ENCODE results near the gene PTPRA. TPM values are rescaled to one million over a fixed set of nuclear protein-coding genes. Genes with fewer than 3 reads are reported as not detected.
"Not testable (repeated sequence)": the region's sequence is repeated elsewhere in the genome, so short reads cannot be mapped to it uniquely, and the experiment has no call there.

PTPRA gene
- total RNA-seq, 1 experiment from 2014 or later: 47.2 TPM

DNA sequence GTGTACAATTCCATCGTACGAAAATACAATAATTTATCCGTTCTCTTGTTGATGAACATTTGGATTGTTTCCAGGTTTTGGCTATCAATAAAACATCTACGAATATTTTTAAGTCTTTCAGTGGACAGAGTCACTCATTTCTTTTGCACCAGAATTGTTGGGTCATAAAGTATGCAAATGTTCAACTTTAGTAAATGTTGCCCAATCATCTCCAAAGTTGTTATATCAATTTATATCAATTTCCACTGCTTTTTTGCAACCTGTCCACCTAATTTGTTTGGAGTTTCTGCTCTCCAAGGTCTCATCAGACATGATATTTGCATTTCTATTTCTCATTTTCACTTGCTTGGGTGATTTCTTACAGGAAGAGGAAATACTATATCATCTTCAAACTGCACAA lies 46.6 kb upstream of the PTPRA start:
- POLR2A ChIA-PET: no interaction called here
- Mint-ChIP-seq H3K4me1 (peaks cover 2% of the 10 kb centered on the region), H3K27me3 (ENCODE audit: low read depth) (peaks cover 50% of the 10 kb centered on the region), H3K9me3 (no peaks in the 10 kb centered on the region), H3K27ac (no peak overlapping the region), H3K4me3 (no peak overlapping the region), H3K36me3 (no peaks in the 10 kb centered on the region)
- CTCF ChIA-PET: interaction anchor here (0.6 kb wide), 1 partner anchor 289 kb away, joined by 4 read pairs; no protein-coding TSS in a partner anchor
- DNase-seq (ENCODE audit: low spot score) (no peak), ATAC-seq (no peak)
- no peak for TF ChIP-seq ETV6 (CRISPR knock-in tag; IDR thresholded peaks at IDR 0.05)
- TF ChIP-seq ZNF219 (CRISPR knock-in tag; IDR thresholded peaks at IDR 0.05; ENCODE audit: borderline replicate concordance): no peak

- DNase-seq (ENCODE audit: low spot score): no peak
- TF ChIP-seq NFE2L1 (CRISPR knock-in tag; IDR thresholded peaks at IDR 0.05): no peak
- TF ChIP-seq SP1 (CRISPR knock-in tag; conservative IDR thresholded peaks at IDR 0.05): no peak
- CTCF ChIA-PET: no interaction called here
- no peak for ATAC-seq
- POLR2A ChIA-PET: interaction anchor here (0.6 kb wide), 1 partner anchor 41 kb away, joined by 5 read pairs; no protein-coding TSS in a partner anchor
- Mint-ChIP-seq H3K27ac (no peak overlapping the region), H3K4me3 (no peak overlapping the region), H3K4me1 (no peaks in the 10 kb centered on the region), H3K9me3 (no peaks in the 10 kb centered on the region), H3K27me3 (ENCODE audit: low read depth) (peaks cover 43% of the 10 kb centered on the region), H3K36me3 (no peaks in the 10 kb centered on the region)
Measured at GRCh38 chr20:2829376-2829775, 43.9 kb upstream of the PTPRA start.

DNA sequence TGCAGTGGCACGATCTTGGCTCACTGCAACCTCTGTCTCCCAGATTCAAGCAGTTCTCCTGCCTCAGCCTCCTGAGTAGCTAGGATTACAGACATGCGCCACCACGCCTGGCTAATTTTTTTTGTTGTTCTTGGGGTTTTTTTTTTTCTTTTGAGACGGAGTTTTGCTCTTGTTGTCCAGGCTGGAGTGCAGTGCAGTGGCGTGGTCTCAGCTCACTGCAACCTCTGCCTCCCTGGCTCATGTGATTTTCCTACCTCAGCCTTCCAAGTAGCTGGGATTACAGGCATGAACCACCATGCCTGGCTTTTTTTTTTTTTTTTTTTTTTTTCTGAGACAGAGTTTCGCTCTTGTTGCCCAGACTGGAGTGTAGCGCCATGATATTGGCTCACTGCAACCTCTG lies 42.1 kb upstream of the PTPRA start:
- ChIA-PET POLR2A (interaction anchor here (0.7 kb wide), 2 partner anchors 21 to 51 kb away, joined by 3 to 4 read pairs; no protein-coding TSS in a partner anchor), CTCF (interaction anchor here (0.6 to 1.1 kb wide), 2 partner anchors 34 to 76 kb away, joined by 3 read pairs; no protein-coding TSS in a partner anchor)
- peaks cover 37% of the 10 kb centered on the region for H3K27me3 Mint-ChIP-seq (ENCODE audit: low read depth)
- H3K4me3 Mint-ChIP-seq; H3K36me3 Mint-ChIP-seq; ATAC-seq; H3K9me3 Mint-ChIP-seq; H3K27ac Mint-ChIP-seq; DNase-seq (ENCODE audit: low spot score); H3K4me1 Mint-ChIP-seq: not testable (repeated sequence)

- DNase-seq (ENCODE audit: low spot score): no peak
- POLR2A ChIA-PET: interaction anchor here (1.0 kb wide), 1 partner anchor 12 kb away, joined by 3 read pairs; no protein-coding TSS in a partner anchor
- H3K9me3 Mint-ChIP-seq: no peaks in the 10 kb centered on the region
- H3K27me3 Mint-ChIP-seq (ENCODE audit: low read depth): peaks cover 20% of the 10 kb centered on the region
- peaks cover 5% of the 10 kb centered on the region; the same call in 1 of the 2 replicates for H3K36me3 Mint-ChIP-seq
- CTCF ChIA-PET: interaction anchor here (0.6 kb wide), 1 partner anchor 17 kb away, joined by 3 read pairs; no protein-coding TSS in a partner anchor
- ATAC-seq: no peak
- no peaks in the 10 kb centered on the region for H3K4me1 Mint-ChIP-seq
- no peak overlapping the region for H3K27ac Mint-ChIP-seq
- H3K4me3 Mint-ChIP-seq: no peak overlapping the region
- TF ChIP-seq CREB1 (CRISPR knock-in tag; IDR thresholded peaks at IDR 0.05): no peak
Measured at GRCh38 chr20:2833761-2834160, 39.5 kb upstream of the PTPRA start.

GRCh38 chr20:2834401-2835110 lies 38.7 kb upstream of the PTPRA start:
- H3K27me3 Mint-ChIP-seq (ENCODE audit: low read depth): peaks cover 20% of the 10 kb centered on the region
- peaks cover 4% of the 10 kb centered on the region for H3K9me3 Mint-ChIP-seq
- POLR2A ChIA-PET: no interaction called here
- ATAC-seq (no peak), DNase-seq (ENCODE audit: low spot score) (no peak)
- H3K27ac Mint-ChIP-seq: no peak overlapping the region
- no peak overlapping the region for H3K4me3 Mint-ChIP-seq
- TF ChIP-seq IRF2 (CRISPR knock-in tag; IDR thresholded peaks at IDR 0.05; ENCODE audit: borderline replicate concordance, low read depth) (no peak), FOXP4 (CRISPR knock-in tag; IDR thresholded peaks at IDR 0.05) (no peak), NFATC4 (CRISPR knock-in tag; IDR thresholded peaks at IDR 0.05) (no peak)
- CTCF ChIA-PET: no interaction called here
- peaks cover 3% of the 10 kb centered on the region; the same call in 1 of the 2 replicates for H3K4me1 Mint-ChIP-seq
- peaks cover 9% of the 10 kb centered on the region for H3K36me3 Mint-ChIP-seq

DNA sequence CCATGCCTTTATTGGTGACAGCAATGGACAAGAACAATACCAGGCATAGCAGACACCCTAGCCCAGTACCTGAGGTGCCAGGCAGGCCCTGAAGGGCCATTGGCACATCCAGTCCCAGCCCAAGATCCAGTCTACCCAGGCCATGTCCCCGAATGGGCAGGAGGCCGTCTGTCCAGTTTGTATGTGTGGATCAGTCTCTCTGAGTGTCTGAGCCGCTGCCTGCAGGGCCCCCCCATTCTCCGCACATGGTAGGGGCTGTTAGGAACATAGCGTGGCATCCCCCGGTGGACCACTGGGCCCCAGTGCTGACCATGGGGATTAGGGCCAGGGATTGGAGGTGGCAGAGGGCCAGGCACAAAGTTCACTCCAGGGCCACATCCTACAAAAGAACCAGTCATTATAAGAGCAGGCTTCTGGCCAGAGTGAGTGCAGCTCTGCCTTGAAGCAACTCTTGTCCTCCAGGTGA lies 37.9 kb upstream of the PTPRA start:
- Mint-ChIP-seq H3K9me3 (peaks cover 5% of the 10 kb centered on the region), H3K36me3 (peaks cover 11% of the 10 kb centered on the region), H3K27me3 (ENCODE audit: low read depth) (peaks cover 22% of the 10 kb centered on the region), H3K4me1 (peaks cover 4% of the 10 kb centered on the region; the same call in 1 of the 2 replicates), H3K27ac (no peak overlapping the region), H3K4me3 (no peak overlapping the region)
- ATAC-seq: no peak
- TF ChIP-seq KAT7 (CRISPR knock-in tag; IDR thresholded peaks at IDR 0.05; ENCODE audit: borderline replicate concordance) (no peak), HMGXB4 (CRISPR knock-in tag; IDR thresholded peaks at IDR 0.05) (no peak)
- DNase-seq (ENCODE audit: low spot score): no peak
- ChIA-PET CTCF (no interaction called here), POLR2A (no interaction called here)

Data from WTC11 (cell line).